ENCODE results near the gene MFSD6L. TPM values are rescaled to one million over a fixed set of nuclear protein-coding genes. Genes with fewer than 3 reads are reported as not detected.
"Not testable (repeated sequence)": the region's sequence is repeated elsewhere in the genome, so short reads cannot be mapped to it uniquely, and the experiment has no call there.

Gene MFSD6L
- total RNA-seq, 1 donor from 2014 or later: not detected

- intact Hi-C loops (cut with DNase I): no loop called here
- no peaks in the 10 kb centered on the region for H3K36me3 ChIP-seq
- H3K9me3 ChIP-seq: peaks cover 4 to 20% of the 10 kb centered on the region in 2 donors
- no peaks in the 10 kb centered on the region for H3K4me1 ChIP-seq
- no peaks in the 10 kb centered on the region for H3K27me3 ChIP-seq
- no peak for DNase-seq (ENCODE audit: low spot score in 2 of 2)
- no peak overlapping the region for H3K4me3 ChIP-seq
- TF ChIP-seq CTCF (IDR thresholded peaks at IDR 0.05): no peak
- H3K27ac ChIP-seq: no peak overlapping the region
Measured at GRCh38 chr17:8806926-8807550, 7.9 kb upstream of the MFSD6L start.

GRCh38 chr17:8806253-8806925 is 7.2 kb upstream of the MFSD6L start:
- no peaks in the 10 kb centered on the region for H3K27me3 ChIP-seq
- H3K27ac ChIP-seq: no peak overlapping the region
- no peak for TF ChIP-seq CTCF (IDR thresholded peaks at IDR 0.05)
- intact Hi-C loops (cut with DNase I): no loop called here
- H3K4me1 ChIP-seq: no peaks in the 10 kb centered on the region
- peaks cover 4 to 20% of the 10 kb centered on the region in 2 donors for H3K9me3 ChIP-seq
- no peak overlapping the region for H3K4me3 ChIP-seq
- DNase-seq (ENCODE audit: low spot score in 2 of 2): no peak
- no peaks in the 10 kb centered on the region for H3K36me3 ChIP-seq

GRCh38 chr17:8805396-8805795 is 6.2 kb upstream of the MFSD6L start:
- peaks cover 4 to 17% of the 10 kb centered on the region in 2 donors for H3K9me3 ChIP-seq
- H3K36me3 ChIP-seq; H3K27me3 ChIP-seq; intact Hi-C loops (cut with DNase I); H3K4me3 ChIP-seq; H3K4me1 ChIP-seq; DNase-seq (ENCODE audit: low spot score in 2 of 2); H3K27ac ChIP-seq: not testable (repeated sequence)

GRCh38 chr17:8803531-8804420 is 4.6 kb upstream of the MFSD6L start:
- no peak for DNase-seq (ENCODE audit: low spot score in 2 of 2)
- intact Hi-C loops (cut with DNase I): no loop called here

GRCh38 chr17:8801135-8801840 is 2.1 kb upstream of the MFSD6L start:
- no peak overlapping the region for H3K4me3 ChIP-seq
- no peaks in the 10 kb centered on the region for H3K4me1 ChIP-seq
- intact Hi-C loops (cut with DNase I): no loop called here
- no peak for TF ChIP-seq CTCF (IDR thresholded peaks at IDR 0.05)
- H3K9me3 ChIP-seq: no peaks in the 10 kb centered on the region
- no peak for DNase-seq (ENCODE audit: low spot score in 2 of 2)
- H3K36me3 ChIP-seq: no peaks in the 10 kb centered on the region
- peaks cover 5% of the 10 kb centered on the region for H3K27me3 ChIP-seq
- H3K27ac ChIP-seq: no peak overlapping the region

More at GRCh38 chr17:8803531-8804420, 4.6 kb upstream of the MFSD6L start:
- Histone ChIP-seq H3K9me3 (peaks cover 0 to 4% of the 10 kb centered on the region in 2 donors), H3K27me3 (peaks cover 5% of the 10 kb centered on the region), H3K4me3 (no peak overlapping the region), H3K36me3 (no peaks in the 10 kb centered on the region), H3K27ac (no peak overlapping the region), H3K4me1 (no peaks in the 10 kb centered on the region)
- TF ChIP-seq CTCF (IDR thresholded peaks at IDR 0.05): no peak
